Nephron (organoid): ENCODE results near the gene MED9.

Experiments used
- H3K27ac Mint-ChIP-seq, 3 experiments: 2 replicates each; pipeline ENCODE4 v1.8.0; 2020; ENCODE audit warnings: mixed read lengths in 3 of 3, mild to moderate bottlenecking in 2 of 3, moderate library complexity in 1 of 3
- H3K27me3 Mint-ChIP-seq: 2 replicates; pipeline ENCODE4 v1.8.0; 2021; ENCODE audit warnings: low read depth, mild to moderate bottlenecking, moderate library complexity, mixed read lengths
- H3K36me3 Mint-ChIP-seq: 2 replicates; pipeline ENCODE4 v1.8.0; 2020; ENCODE audit warnings: low read depth, mixed read lengths
- H3K4me1 Mint-ChIP-seq: 2 replicates; pipeline ENCODE4 v1.8.0; 2020; ENCODE audit warnings: mixed read lengths
- H3K4me3 Mint-ChIP-seq, 3 experiments: 2 replicates each; pipeline ENCODE4 v1.8.0; 2020; ENCODE audit warnings: mild to moderate bottlenecking in 3 of 3, mixed read lengths in 3 of 3, moderate library complexity in 2 of 3
- H3K9me3 Mint-ChIP-seq: 2 replicates; pipeline ENCODE4 v1.8.0; 2020; ENCODE audit warnings: mixed read lengths
- CTCF ChIP-seq, 3 experiments: fragments of 200-600 bp; sonication (generic); IDR thresholded peaks; one replicate each; pipeline ENCODE4 v1.5.0; 2021; ENCODE audit warnings: antibody characterized with exemption in 3 of 3; ENCODE audit not compliant: unreplicated experiment in 3 of 3

The MED9 gene

GRCh38 chr17:17532991-17533390, 56.2 kb downstream of the MED9 start:
- peaks cover 3% of the 10 kb centered on the region for H3K9me3 Mint-ChIP-seq
- H3K4me3 Mint-ChIP-seq, result no peak overlapping the region
- TF ChIP-seq CTCF (IDR thresholded peaks at IDR 0.05; ENCODE audit: unreplicated experiment in 3 of 3), result no peak
- H3K27ac Mint-ChIP-seq, result no peak overlapping the region
- peaks cover 3% of the 10 kb centered on the region for H3K4me1 Mint-ChIP-seq
- no peaks in the 10 kb centered on the region for H3K27me3 Mint-ChIP-seq
- H3K36me3 Mint-ChIP-seq, result no peaks in the 10 kb centered on the region

- H3K36me3 Mint-ChIP-seq, result no peaks in the 10 kb centered on the region
- peaks cover 3% of the 10 kb centered on the region for H3K9me3 Mint-ChIP-seq
- peaks cover 6% of the 10 kb centered on the region for H3K4me1 Mint-ChIP-seq
- TF ChIP-seq CTCF (IDR thresholded peaks at IDR 0.05; ENCODE audit: unreplicated experiment in 3 of 3), result no peak
- no peak overlapping the region for H3K4me3 Mint-ChIP-seq
- H3K27ac Mint-ChIP-seq, result no peak overlapping the region
- H3K27me3 Mint-ChIP-seq, result no peaks in the 10 kb centered on the region
Measured at GRCh38 chr17:17533901-17534441, 57.2 kb downstream of the MED9 start.

GRCh38 chr17:17535957-17536356, 59.2 kb downstream of the MED9 start:
- TF ChIP-seq CTCF (IDR thresholded peaks at IDR 0.05; ENCODE audit: unreplicated experiment in 3 of 3), result no peak
- Mint-ChIP-seq H3K27ac (no peak overlapping the region), H3K36me3 (no peaks in the 10 kb centered on the region), H3K9me3 (peaks cover 3% of the 10 kb centered on the region), H3K27me3 (no peaks in the 10 kb centered on the region), H3K4me1 (peaks cover 20% of the 10 kb centered on the region), H3K4me3 (no peak overlapping the region)

GRCh38 chr17:17536702-17537101, 59.9 kb downstream of the MED9 start:
- Mint-ChIP-seq H3K27ac (no peak overlapping the region), H3K4me3 (no peak overlapping the region), H3K36me3 (no peaks in the 10 kb centered on the region), H3K9me3 (peaks cover 3% of the 10 kb centered on the region), H3K4me1 (peaks cover 24% of the 10 kb centered on the region), H3K27me3 (no peaks in the 10 kb centered on the region)
- TF ChIP-seq CTCF (IDR thresholded peaks at IDR 0.05; ENCODE audit: unreplicated experiment in 3 of 3), result no peak

GRCh38 chr17:17537311-17538099, 60.7 kb downstream of the MED9 start:
- Mint-ChIP-seq H3K36me3 (no peaks in the 10 kb centered on the region), H3K9me3 (no peaks in the 10 kb centered on the region), H3K27ac (no peak overlapping the region), H3K27me3 (no peaks in the 10 kb centered on the region), H3K4me1 (peaks cover 24% of the 10 kb centered on the region), H3K4me3 (no peak overlapping the region)
- TF ChIP-seq CTCF (IDR thresholded peaks at IDR 0.05; ENCODE audit: unreplicated experiment in 3 of 3), result no peak
